GM21367 (cell line): Measurements from ENCODE around the gene ASL.
"Not testable (repeated sequence)": the region's sequence is repeated elsewhere in the genome, so short reads cannot be mapped to it uniquely, and the experiment has no call there.

Experiments used
- ATAC-seq: cut with Tn5 transposase; IDR thresholded peaks from one replicate; pipeline ENCODE4 v1.9.1; 2021; ENCODE audit not compliant: unreplicated experiment

Gene ASL

DNA sequence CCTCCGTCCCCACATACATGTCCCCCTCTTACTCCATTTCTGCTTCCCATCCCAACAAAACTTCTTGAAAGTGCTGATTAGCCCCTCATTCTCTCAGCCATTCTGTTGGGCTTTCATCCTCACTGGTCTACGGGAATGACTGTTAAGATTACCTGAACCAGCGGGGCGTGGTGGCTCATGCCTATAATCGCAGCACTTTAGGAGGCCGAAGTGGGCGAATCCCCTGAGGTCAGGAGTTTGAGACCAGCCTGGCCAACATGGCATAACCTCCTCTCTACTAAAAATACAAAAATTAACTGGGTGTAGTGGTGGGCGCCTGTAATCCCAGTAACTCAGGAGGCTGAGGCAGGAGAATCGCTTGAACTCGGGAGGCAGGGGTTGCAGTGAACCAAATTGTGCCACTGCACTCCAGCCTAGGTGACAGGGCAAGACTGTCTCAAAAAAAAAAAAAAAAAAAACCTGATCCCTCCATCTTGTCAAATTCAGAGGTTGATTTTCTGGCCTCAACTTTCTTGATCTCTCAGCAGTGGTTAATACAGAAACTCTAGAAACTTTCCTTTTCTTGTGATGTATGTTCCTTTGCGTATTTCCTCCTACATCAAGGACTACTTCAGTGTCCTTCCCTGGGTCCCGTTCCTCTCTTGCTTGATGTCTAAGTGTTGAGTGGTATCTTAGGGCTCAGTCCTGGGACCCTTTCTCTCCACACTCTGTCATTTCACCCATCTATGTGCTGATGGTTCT, 41.2 kb downstream of the ASL start:
- ATAC-seq: not testable (repeated sequence)

- no peak for ATAC-seq
Observed at GRCh38 chr7:66118603-66119002, 43.0 kb downstream of the ASL start.

DNA sequence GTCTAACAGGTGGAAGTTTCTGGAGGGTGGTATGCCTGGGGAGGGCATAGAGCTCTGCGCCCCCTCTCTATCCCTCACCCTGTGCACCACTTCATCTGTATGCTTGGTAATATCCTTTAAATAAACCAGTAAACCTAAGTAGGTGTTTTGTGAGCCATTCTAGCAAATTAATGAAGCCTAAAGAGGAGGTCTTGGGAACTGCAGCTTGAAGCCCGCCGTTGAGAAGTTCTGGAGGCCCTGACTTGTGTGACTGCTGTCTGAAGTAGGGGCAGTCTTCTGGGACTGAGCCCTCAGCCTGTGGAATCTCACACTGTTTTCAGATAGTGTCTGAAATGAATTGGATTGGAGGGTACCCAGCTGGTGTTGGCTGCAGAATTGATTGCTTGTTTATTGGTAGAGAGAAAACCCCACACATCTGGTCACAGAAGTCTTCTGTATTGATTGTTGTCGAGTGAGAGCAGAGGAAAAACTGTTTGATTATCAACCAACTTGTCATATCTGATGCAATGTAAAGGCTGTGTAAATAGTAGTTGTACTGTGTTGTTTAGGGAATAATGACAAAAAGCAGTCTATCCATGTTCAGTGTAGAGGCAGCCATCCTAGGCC, 43.7 kb downstream of the ASL start:
- ATAC-seq: no peak

GRCh38 chr7:66123175-66123528, 47.5 kb downstream of the ASL start:
- ATAC-seq: no peak

- ATAC-seq: not testable (repeated sequence)
Observed at GRCh38 chr7:66124569-66124861, 48.9 kb downstream of the ASL start.

- ATAC-seq: no peak
Observed at GRCh38 chr7:66125052-66125694, 49.6 kb downstream of the ASL start.

GRCh38 chr7:66125781-66126352, 50.2 kb downstream of the ASL start:
- not testable (repeated sequence) for ATAC-seq

- ATAC-seq: not testable (repeated sequence)
Observed at GRCh38 chr7:66127172-66127571, 51.6 kb downstream of the ASL start.

DNA sequence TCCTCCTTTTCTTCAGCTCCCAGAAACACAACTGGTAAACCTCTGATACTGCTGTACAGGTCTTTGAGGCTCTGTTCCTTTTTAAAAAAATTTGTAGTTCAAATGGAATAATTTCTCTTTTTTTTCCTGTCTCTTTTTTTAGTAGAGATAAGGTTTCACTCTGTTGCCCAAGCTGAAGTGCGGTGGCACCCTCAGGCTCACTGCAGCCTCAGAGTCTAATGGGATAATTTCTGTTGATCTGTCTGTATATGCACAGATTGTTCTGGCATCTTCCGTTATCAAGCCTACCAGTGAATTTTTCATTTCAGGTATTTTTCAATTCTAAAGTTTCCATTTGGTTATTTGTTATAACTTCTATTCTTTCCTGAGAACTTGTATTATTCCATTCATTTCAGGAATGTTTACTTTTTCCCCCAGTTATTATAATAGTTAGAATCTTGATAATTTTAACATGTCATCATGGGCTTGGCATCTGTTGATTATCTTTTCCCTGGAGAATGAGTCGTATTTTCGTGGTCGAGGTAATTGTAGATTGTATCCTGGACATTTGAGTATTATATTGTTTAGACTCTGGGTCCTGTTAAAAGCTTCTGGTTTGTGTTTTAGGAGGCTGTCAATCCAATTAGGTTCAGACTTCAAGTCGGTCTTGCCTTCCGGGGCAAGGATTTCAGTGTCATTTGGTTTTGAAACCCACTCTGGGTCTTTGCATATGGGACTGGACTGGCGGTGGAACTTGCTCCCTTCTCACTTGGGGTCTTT, 63.6 kb downstream of the ASL start:
- no peak for ATAC-seq

GRCh38 chr7:66140924-66141323, 65.3 kb downstream of the ASL start:
- ATAC-seq: no peak

DNA sequence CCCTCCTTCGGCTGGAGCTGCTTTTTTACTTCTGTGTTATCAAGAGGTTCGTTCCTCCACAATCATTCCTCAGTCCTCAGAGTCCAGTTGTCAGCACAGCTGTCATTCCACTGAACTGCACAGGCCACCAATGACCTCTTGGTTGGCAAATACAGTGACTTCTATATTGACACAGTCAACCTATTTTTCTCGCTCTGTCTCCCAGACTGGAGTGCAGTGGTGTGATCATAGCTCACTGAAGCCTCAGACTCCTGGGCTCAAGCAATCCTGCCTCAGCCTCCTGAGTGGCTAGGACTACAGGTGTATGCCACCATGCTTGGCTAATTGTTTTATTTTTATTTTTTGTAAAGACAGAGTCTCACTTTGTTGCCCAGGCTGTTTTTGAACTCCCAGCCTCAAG, 66.7 kb downstream of the ASL start:
- ATAC-seq: no peak

DNA sequence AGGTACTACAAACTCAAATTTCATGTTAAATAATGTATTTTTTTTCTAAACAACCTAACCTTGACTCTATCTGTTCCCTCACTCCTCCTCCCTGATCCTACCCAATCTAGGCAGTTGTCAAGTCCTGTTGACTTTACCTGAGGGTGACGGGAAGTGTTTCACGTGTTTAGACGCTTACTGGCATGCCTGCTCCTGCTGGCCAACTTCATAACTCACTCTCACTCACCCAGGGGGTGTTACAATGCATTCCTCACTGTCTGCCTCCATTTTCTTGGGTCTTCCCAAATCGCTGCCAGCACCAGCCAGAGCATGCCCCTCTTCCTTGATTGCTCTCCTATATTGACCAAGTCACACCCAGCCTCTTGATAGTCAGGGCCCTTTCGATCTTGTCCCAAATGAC, 67.4 kb downstream of the ASL start:
- no peak for ATAC-seq
